NCI-H128 (cell line): ENCODE data around the gene TMEM222.

ENCODE experiments used
- DNase-seq: peaks from one replicate; lab custom pipeline; 2025; ENCODE audit not compliant: unreplicated experiment; lab: John Stamatoyannopoulos, UW

TMEM222 gene

DNA sequence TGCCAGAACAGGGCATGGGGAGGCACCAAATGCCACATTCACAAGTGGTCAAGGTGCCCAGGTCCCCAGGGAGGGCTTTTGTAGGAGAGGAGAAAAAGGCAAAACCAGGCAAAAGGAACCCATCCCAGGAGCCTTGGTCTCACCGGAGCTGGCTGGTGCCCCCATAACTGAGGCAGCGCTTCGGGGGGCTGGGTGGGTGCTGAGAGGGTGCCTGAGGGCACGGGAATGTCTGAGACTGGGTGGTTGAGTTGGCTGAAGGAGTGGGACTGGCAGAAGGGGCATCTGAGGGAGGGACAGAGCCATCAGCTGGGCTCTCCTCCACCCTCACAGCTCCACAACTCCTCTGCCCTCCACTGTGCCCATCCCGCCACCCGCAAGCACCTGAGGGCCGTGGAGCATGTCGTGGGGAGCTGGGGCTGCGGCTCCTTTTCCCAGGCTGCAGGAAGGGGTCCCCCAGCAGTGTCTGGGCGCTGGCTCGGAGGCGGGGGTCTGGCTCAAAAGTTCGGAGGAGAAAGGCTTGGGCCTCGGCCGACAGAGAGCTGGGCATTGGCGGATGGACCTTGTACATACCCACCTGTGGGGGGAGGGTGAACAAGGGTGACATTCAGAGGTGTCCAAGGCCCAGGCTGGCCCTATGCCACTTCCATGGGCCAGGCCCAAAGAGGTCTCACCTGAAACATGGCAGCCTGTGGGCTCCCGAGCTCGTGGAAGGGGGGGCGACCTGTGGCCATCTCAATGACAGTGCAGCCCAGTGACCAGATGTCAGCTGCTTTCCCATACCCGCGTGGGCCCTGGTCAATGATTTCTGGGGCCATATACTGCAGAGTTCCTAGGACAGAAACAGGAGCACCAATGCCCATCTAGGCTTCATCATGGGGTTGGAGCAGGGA, 36.3 kb downstream of the TMEM222 start:
- no peak for DNase-seq

DNA sequence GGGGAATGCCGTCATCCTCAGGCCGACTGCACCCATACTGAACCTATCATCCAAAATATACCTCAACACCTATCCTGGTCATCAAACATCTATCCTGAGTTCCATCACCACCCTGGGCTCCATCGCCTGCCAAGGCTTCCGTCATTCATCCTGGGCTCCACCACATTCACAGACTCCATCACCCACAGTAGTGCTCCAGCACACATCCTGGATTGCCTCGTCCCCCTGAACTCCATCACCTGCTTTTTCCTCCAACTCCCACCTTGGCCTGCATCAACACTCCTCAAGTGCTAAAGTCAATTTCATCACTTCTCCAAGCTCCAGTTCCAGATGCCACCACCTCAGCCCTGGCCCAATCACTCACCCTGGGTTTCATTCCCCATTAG, 37.0 kb downstream of the TMEM222 start:
- DNase-seq, result no peak

DNA sequence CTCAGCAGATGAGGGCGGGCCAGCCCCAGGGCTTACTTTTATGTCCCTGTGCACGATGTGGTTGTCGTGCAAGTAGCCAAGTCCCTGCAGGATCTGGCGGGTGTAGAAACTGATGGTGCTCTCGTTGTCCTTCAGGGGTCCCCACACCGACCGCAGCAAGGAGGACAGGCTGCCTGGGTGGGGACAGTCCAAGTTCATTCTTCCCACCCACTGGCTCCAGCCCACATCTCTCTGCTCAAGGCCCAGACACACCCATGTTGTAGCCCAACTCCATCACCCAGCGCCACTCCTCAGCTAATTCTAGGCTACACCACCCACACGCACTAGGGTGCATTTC, 37.8 kb downstream of the TMEM222 start:
- no peak for DNase-seq

DNA sequence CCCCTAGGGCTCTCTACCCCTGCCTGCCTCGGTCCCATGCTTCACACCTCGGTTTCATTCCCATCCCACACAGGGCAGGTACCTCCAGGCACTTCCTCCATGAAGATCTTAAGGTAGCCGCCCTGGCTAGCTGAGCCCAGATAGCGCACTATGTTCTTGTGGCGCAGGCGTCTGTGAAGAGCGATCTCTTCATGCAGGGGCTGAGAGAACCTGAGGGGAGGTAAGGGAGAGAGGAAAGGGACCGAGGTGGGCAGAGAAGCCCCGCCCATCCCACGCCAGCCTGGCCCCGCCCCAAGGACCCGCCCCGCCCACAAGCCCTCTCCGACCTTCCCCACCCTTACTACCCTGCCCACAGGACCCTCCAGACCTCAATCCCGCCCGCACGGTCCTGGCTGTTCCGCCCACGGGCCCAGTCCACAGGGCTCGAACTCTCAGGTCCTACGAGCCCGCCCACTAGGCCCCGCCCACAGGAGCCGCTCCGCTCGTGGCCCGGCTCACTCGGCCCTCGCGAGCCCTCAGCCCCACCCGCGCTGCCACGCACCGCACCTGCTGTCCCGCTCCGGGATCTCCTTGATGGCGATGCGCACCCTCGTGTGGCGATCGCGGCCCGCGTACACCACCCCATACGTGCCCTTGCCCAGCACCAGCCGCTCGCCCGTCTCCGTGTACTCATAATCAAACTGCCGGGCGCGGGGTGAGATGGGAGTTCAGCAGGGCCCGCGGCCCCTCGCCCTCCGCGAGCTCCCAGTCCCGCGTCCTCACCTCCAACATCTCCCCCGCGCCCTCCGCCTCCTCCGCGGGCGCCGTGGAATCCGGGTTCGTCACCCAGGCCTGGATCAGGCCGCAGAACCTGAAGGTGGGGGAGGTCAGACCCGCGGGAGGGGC, 38.4 kb downstream of the TMEM222 start:
- DNase-seq, result no peak

DNA sequence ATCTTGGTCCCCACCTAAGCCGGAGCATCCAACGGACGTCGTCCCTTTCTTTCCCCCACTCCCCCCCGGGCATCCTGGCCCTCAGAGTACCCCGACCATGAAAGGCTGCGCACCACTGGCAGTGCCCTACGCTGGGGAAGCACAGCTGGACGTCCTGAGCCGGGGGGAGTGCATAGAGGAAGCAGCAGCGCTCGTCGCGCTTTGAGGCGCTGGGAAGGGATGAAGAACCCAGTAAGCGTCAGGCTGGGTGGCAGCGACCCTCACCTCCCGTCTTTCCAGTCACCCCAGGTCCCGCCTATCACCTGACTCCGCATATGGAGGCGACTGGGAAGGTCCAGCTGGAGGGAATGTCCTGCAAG, 39.1 kb downstream of the TMEM222 start:
- no peak for DNase-seq

DNA sequence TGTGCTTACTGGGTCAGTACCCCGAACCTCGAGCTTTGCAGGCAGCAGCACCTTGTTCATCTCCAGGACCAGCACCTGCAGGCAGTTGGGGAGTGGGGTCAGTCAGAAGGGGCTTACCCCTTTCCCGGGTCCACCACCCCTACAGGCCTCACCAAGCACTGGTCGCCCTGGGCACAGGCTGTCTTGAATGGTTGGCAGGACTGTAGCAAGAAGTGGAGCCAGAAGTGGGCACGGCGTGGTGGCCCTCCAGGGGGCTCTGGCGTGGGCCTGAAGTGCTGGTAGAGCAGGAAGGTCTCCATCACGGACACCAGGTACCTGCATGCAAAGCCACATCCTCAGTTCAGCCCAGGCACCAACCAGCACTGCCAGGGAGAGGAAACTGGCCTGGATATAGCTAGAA, 39.6 kb downstream of the TMEM222 start:
- DNase-seq, result no peak

DNA sequence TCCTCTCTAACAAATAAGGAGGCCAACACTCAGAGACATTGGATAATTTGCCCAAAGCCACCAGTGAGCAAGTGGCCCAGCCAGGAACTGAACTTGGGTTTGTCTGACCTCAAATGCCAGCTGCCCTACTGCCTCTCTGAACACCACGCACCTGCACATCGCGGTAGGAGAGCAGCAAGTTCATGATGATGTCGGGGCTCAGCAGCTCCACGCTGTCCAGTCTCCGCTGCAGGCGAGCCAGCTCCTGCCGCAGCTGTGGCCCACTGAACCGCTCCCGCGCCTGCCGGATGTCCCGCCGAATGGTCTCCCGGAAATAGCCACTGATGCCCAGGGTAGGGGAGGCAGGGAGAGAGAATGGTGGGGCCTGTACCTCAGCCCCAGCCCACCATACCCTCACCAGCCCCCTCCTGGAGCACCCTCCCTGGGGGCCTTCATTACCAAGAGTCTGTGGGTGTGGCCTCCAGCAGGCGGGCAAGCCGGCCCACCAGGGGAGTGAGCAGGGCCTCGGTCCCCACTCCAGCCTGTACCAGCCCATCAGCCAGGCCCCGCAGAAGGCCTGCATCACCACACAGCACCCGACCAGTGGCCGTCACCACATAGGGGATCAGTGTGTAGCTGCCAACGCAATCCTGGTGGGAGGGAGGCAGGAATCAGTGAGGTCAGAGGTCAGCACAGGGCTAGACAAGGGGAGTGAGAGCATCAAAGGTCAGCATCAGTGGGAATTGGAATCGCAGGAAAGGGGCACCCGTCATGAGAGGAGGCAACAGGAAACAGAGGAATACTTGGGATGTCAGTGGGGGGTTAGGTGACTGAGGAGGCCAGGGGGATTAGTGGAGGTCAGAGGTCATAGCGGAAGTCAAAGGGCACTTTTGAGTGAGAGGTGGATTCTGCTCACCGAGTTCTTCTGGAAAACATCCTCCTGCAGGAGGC, 42.1 kb downstream of the TMEM222 start:
- DNase-seq, result no peak

DNA sequence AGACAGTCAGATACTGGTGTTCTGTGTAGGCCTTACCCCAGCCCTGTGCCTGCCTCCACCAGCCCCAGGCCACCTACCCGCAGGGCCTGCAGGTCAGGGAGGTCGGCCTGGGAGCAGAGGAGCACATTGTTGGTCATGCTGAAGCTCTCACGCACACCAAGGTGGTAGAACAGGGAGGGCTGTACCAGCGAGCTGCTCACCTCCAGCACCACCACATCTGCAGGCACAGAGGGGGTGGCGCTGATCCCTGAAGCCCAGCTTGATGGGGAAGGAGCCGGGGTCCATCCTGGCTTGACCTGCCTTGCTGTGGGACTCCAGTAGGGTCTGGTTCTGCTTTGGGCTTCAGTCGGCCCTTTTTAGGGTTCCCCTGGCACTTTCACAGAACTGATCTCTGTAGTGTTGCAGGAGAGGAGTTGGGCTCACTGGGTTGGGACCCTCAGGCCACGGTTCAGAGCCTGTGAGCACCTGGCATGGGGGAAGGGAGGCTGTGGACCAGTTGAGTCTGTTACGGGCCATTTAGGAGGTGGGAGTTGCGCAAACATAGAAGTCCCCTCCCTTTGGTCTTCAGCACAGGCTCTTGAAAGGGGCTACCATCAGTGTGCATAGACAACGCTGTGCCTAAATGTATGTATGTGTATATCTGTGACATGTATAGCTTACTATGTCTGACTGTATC, 42.9 kb downstream of the TMEM222 start:
- DNase-seq, result no peak

DNA sequence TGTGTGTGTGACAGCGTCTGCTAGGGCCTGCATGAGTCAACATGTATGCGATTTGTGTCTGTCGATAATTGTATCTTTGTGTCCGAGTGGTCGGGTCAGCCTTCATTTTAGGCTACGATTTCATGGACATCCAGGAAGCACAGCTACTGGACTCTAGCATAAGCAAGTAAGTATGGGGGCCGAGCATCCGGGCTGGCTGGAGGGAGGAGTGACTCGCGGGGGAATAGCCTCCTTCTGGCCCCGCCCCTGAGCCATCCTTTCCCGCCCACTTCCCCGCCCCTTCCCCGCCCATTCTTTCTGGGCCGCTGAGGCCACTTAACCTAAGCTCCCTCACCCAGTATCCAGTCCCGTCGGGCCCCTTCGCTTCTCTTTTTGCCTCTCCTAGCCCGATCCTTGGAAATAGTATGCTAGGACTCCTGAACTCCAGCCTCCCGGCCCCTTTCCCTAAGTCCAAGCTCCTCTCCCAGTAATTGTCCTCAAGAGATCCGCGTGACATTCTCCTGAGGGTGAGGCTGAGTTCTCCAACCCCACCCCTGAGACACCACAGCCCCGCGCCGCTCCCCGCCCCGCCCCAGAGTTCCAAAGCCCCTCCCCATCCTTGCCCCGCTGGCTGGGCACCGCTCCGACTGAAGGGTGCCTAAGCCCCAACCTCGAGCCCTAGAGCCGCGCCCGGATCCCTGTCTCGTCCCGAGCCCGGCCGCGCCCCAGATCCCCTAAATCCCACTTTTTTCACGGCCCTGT, 43.6 kb downstream of the TMEM222 start:
- DNase-seq, result peak; percentile 51

DNA sequence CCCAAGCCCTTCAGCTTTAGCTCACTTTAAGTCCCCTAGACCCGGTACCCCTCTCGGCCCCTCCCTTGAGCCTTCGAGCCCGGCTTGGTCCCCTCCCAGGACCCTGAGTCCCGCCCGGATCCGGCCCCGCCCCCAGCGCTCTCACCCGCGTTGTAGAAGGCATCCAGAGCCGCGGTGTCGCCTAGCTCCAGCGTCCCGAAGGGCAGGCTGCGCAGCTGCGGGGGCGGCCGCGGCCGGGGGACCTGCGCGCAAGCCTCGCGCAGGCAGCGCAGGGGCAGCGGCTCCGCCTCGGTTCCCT, 44.1 kb downstream of the TMEM222 start:
- peak; percentile 43 for DNase-seq

DNA sequence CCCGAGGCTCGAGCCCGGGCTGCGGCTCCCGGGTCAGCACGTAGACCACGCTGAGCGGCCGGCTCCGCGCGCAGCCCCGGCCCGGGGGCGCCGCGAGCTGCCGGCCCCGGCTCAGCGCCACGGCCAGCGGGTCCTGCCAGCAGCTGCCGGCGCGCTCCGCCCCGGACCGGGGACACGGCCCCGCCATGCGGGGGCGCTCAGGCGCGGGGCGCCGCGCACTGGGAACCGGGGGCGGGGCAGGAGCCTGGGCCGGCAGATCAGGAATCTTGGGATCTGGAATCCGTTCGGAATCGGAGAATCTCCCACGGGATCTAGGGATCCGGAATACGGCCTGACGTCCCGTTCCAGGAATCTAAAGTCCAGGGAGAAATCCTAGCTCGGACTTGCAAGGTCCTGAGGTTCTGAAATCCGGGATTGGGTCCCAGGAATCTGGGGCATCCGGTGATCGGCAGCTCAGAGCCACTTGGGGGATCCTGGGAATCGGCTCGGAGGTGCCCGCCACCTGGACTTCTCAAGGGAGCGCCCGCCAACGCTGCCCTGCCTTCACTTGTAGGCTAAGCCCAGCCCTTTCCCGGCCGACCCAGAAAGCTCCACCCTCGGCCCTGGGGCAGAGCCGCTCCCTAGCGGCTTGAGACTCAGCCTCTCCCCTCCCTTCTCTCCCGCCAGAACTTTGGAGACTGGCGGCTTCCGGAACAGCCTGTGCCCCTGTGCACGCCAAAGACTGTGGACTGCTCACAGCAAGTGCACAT, 44.6 kb downstream of the TMEM222 start, which contains the start of gene MAP3K6:
TSS of gene MAP3K6 (minus strand) at position 551 of the 749 bp plus-strand sequence. CDS start at position 187, 364 bp downstream.
- DNase-seq, result peak; percentile 47

DNA sequence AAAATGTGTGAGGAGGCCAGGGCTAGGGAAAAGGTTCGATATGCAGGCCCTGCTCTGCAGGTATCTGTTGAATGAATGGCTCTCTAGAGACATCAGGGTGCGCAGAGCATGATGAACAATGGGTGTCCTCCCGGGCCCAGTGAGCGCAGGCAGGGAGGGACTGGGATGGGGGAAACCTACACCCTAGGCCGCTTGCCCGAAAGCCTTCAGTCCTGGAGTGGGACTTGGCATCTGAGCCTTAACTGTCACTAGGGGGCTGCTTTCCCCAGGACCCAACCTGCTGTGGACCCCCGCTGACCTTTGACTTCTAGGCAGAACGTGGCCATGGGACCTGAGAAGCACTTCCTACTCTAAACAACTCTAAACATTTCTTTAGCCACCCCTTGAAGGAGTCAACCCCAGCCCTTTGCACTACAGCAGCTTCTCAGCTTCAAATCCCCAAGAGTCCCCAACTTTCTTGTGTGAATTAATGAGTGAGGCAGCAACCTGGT, 45.2 kb downstream of the TMEM222 start:
- no peak for DNase-seq

DNA sequence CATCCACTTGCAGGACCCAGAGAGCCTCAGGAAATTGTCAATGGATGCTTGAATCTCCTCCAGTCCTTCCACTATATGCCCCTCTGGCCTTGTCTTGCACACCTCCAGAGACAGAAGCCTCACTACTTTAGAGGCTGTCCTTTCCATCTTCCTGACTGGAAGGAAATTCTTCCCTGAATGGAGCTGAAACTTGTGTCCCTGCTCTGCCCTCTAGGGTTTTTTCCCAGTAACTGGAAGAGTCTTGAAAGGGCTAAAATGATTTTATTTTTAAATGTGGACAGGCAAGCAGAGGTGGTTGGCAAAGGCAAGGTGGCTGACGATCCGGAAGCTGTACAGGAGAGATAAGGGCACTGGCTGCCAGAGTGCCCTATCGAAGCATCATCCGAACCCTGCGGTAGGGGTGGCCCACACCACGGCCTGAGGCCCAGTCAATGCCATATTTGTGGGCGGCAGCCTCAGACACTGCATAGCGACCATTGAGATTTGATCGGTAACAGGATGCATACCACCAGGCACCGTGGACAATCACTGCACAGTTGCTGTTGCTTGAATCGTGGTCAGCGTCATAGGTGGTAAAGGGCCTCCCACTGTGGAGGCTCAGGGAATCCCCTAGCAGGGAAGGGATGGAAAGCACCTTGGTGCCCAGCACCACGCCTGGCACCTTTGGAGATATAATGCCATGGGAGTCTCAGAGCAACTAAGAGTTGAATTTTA, 47.1 kb downstream of the TMEM222 start:
- DNase-seq, result no peak

DNA sequence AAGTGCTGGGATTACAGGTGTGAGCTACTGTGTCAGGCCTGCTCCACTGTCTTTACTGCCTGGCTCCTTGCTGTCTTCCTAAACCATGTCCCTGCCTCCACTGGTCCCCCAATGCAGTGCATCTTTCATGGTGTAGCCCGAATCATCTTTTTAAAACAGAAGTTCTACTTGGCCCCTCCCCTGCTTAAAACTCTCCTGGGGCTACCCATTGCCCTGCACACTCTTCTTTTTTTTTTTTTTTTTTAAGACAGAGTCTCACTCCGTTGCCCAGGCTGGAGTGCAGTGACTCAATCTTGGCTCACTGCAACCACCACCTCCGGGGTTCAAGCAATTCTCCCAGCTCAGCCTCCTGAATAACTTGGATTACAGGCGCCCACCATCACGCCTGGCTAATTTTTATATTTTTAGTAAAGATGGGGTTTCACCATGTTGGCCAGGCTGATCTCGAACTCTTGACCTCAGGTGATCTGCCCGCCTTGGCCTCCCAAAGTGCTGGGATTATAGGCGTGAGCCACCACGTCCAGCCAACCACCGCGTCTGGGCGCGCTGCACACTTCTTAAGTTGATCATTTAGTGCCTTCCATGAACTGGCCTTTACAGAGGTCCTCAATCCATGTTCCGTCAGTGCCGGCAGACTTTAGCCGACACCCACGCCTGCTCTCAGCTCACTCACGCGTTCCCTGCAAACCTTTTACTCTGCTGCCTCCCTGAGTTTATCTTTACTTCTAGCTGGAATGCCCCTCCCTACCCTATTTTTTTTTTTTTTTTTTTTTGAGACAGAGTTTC, 50.3 kb downstream of the TMEM222 start:
- DNase-seq, result no peak

DNA sequence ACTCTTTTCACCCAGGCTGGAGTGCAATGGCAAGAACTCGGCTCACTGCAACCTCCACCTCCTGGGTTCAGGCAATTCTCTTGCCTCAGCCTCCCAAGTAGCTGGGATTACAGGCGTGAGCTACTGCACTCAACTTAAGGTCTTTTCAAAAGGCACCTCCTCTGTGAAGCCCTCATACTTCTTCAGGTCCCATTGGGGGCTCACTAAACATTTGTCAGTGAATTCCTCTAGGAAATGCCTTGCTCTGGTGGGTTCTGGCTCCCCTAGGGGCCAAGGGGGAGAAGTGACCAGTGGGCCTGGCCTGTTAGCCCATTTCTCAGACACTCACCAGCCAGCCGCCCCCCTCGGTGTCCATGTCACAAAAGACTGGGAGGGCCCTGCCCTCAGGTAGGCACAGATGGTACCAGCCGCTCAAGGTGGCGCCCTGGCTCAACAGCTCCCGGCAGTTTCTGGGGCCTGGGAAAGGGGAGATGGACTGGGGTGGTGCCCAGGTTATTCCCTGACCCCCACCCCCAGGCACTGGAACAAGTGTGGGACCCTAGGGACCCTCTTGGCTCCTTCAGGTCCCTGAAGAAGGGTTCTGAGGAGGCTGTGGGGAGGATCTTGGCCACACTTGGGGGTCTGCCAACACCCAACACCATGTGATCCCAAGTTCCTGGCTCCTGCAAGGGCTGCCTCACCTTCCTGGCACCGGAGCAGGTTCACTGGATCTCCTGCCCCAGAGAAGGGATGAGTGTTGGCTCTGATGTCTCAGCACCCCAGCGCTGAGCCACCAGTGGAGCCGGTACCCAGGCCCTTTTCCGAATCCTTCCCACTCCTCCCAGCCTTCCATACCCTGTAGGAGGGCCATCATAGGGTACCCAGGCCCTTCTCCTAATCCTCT, 51.1 kb downstream of the TMEM222 start:
- DNase-seq, result no peak

DNA sequence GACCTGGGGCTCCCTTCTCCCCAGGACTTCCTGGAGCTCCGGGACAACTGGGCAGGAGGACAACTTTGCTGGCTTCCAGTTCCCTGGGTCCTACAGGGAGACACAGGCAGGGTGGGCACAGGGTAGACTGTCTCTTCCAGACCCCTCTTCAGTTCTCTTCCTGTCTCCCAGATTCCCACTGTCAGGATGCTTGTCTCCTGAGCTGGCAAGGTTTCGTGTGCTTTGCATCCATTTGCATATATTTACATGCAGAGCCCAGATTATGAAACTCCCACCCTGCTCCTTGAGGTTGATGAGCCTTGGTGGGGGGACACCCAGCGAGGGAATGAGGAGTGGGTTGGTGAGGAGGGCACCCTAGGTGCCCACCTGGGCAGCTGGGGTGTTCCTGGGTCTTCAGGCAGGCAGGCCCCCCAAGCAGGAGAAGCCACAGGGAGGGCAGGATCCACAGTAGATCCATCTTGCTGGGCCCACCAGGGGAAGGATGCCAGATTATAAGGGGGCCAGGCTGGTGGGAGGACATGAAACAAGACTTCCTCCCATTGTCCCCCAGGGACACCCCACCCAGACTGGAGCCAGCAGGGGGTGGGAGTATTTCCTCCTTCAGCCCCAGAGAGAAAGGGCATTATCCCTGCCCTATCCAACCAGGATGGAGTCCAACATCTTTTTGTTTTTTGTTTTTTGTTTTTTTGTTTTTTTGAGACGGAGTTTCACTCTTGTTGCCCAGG, 52.6 kb downstream of the TMEM222 start, which contains the start of gene FCN3:
TSS of gene FCN3 (minus strand) at position 463 of the 725 bp plus-strand sequence. CDS start at position 457, 6 bp downstream.
- DNase-seq, result no peak
